G401.6 (cell line): Measurements from ENCODE around the gene SMAGP.
"Not testable (repeated sequence)": the region's sequence is repeated elsewhere in the genome, so short reads cannot be mapped to it uniquely, and the experiment has no call there.

ENCODE experiments used
- FAIRE-seq: peaks from 2 replicates; lab custom pipeline; 2012; peaks lifted over from hg19 to GRCh38; lab: Jason Lieb, UNC

The SMAGP gene

DNA sequence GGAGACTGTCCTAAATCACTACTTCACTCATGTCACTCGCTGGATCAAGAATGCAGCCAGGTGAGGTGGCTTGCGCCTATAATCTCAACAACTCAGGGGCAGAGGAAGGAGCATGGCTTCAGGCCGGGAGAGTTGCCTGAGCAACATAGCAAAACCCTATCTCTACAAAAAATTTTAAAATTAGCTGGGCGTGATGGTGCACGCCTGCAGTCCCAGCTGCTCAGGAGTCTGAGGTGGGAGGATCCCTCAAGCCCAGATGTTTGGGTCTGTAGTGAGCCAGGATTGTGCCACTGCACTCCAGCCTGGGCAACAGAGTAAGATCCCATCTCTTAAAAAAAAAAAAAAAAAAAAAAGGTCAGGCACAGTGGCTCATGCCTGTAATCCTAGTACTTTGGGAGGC lies 5.9 kb downstream of the SMAGP start:
- FAIRE-seq, result no peak

DNA sequence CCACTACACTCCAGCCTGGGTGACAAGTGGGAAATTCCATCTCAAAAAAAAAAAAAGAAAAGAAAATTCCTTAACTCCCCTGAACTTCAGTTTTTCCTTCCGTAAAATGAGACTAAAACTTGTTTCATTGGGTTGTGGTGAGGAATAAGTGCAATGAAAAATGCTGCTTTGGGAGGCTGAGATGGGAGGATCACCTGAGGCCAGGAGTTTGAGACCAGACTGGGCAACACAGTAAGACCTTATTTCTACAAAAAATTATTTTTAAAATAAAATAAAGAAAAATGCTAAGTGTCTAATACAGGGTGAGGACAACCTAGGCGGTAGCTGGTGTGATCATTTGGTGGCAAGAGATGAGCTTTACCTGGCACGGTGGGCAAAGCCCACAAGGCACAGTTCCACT lies 6.9 kb downstream of the SMAGP start:
- no peak for FAIRE-seq

GRCh38 chr12:51262758-51263177 lies 7.4 kb downstream of the SMAGP start:
- FAIRE-seq, result no peak

- not testable (repeated sequence) for FAIRE-seq
Measured at GRCh38 chr12:51259600-51259999, 10.6 kb downstream of the SMAGP start.

- FAIRE-seq, result no peak
Measured at GRCh38 chr12:51254536-51254935, 15.7 kb downstream of the SMAGP start.

GRCh38 chr12:51253276-51253675 lies 16.9 kb downstream of the SMAGP start:
- FAIRE-seq, result no peak

DNA sequence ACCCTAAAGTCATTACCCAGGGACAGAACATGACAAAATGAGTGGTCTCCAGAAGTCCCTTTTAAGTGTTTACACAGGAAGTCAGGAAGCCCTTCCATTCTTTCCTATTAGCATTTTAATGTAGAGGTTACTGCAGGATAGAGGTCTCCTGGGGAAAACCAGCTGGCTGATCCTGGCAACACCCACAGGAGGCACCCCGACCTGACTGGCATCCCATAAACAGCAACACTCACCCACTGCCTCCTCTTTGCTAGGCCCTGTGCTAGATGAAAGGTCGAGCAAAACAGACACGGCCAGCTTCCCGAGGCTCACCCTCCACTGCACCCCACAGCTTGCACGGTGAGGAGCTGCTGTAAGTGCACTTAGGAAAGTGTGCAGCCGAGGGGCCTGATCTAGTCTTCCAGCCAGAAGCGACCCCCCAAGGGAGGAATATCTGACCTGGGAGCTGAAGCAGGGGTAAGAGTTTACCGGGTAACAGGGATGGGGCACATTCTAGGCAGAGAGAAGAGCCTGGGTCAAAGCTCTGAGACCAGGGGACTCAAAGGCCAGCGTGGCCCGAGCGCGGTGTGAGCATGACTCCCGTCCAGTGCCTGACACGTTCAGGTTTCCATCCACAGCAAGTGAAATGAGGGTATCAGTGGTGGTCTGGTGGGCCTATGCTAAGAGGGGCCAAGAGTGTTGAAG lies 22.6 kb downstream of the SMAGP start:
- FAIRE-seq, result no peak

DNA sequence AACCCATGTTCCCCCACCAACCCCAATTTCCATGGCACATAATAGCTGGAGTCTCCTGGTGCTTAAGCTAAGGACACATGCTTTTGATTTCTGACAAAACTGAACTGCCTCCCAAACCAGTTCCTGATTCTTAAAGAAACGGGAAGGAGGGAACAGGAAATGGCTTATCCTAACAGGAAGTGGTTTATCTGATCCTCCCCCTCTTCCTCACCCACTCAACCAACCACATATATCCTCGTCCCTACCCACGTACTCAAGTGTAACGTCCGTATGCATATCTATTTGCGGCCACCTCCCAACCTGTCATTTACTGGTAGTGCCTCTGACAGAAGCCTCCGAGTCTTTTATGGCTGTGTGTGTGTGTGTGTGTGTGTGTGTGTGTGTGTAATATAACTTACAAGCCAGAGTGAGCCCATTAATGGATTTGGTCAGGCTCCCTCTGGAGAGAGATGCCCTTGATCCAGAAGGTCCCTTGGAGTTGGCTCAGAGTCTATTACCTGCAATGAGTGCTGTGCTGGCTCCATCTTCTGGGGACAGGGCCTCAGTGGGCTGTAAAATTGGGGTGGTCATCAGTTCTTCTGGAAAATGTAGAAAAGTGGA lies 23.9 kb downstream of the SMAGP start:
- FAIRE-seq, result no peak

GRCh38 chr12:51245476-51246253 lies 24.6 kb downstream of the SMAGP start:
- no peak for FAIRE-seq

DNA sequence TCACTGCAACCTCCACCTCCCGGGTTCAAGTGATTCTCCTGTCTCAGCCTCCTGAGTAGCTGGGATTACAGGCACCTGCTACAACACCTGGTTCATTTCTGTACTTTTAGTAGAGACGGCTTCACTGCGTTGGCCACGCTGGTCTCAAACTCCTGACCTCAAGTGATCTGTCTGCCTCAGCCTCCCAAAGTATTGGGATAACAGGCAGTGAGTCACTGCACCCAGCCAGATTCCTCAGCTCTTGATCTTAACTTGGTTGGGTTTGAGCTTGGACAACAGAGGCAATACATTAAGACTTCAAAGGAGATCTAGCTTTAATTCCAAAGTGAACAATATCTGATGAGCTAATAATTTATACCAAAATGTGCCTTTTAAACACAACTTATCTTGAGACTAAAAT lies 25.9 kb downstream of the SMAGP start:
- no peak for FAIRE-seq

DNA sequence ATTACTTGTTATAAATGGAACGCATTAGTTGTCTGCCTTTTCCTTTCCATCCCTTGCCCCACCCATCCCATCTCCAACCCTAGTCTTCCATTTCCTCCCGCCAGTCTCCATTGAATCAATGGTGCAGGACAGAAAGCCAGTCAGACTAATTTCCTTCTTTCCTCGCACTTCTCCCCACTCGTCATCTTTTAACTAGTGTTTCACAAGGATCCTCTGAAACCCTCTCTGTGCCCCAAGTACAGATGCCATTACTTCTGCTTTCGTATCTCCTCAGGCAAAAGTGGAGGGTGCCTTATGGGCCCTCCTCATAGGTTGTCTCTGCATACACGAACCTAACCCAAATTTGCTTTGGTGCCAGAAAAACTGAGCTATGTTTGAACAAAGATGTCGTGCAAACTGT lies 27.3 kb downstream of the SMAGP start:
- FAIRE-seq, result no peak

DNA sequence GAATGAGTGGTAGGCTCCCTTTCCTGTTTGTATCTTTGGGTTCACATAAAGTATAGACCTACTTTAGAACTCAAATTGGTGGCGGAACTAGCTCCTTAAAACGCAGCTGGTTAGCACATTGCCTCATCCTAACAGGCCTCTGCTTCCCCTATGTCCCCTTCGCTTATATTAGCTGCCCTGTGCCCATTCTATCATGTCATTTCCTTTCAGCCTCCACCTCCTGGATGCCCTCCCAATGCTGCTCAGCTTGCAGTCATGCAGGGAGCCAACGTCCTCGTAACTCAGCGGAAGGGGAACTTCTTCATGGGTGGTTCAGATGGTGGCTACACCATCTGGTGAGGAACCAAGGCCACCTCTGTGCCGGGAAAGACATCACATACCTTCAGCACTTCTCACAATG lies 28.1 kb downstream of the SMAGP start:
- no peak for FAIRE-seq

DNA sequence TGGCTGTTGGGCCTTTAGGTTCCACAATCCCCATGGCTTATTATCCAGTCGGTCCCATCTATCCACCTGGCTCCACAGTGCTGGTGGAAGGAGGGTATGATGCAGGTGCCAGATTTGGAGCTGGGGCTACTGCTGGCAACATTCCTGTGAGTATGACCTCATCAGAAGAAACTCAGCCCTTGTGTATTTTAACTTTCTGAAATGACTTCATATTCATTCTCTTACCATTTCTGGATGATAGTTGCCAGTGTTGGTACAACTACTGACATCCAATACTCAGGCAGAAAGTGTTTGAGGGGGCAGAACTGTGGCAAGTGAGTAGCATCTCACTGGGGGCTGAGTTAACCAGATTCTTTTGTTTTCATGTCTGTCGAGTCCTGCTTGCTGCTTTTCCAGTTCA lies 29.2 kb downstream of the SMAGP start:
- FAIRE-seq, result no peak

DNA sequence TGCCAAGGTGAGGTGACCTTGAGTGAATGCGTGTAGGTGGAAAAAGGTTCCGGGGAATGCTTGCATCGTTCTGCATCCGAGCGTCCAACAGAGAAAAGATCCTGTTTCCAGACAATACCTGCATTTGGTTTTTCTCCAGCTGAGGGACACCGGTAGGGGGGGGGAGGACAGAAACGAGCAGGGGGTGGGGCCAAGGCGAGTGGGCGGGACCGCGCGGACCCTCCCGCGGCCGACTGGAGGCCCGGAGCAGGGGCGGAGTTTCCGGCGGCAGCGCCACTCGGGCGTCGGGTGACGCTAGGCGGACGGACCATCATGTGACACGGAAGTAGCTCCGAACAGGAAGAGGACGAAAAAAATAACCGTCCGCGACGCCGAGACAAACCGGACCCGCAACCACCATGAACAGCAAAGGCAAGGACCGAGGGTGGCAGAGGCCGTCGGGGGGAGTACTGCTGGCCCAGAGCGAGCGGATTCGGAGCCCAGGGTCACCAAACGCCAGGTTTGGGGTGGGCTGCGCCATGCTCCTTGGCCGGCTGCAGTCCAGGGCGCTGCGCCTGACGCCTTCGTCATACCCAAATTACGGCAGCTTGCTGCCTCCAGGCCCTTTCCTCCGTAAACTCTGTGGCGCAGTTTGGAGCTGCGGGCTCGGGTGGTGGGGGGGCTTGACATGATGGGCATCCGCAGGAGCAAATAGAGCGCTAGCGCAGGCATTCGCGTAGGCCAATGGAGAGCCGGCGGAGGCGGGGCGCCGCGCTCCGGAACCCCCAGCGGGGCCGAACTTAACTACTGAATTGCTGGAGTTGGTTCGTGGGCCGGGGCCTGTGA lies 31.5 kb downstream of the SMAGP start, which contains the start of gene DAZAP2:
DAZAP2 (plus strand) TSS at position 317 of the 825 bp plus-strand sequence; CDS start at position 399, 82 bp downstream.
- FAIRE-seq, result peak; percentile 73

GRCh38 chr12:51238037-51238509 lies 32.1 kb downstream of the SMAGP start:
- FAIRE-seq, result no peak

- FAIRE-seq, result no peak
Measured at GRCh38 chr12:51234530-51234929, 35.7 kb downstream of the SMAGP start.

DNA sequence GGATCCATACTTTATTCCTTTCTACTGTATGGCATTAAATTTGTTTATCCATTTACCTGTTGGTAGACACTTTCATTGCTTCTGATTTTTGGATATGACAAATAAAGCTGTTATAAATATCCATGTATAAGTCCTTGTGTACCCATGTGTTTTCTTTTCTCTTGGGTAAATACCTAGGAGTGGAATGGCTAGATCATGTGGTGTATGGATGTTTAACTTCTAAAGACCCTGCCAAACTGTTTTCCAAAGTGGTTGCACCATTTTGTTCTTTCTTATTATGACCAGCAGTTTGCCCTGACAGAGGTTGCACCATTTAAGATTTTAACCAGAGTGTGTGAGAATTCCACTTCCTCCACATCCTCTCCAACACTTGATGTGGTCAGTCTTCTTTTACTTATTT lies 37.6 kb downstream of the SMAGP start:
- FAIRE-seq, result no peak

DNA sequence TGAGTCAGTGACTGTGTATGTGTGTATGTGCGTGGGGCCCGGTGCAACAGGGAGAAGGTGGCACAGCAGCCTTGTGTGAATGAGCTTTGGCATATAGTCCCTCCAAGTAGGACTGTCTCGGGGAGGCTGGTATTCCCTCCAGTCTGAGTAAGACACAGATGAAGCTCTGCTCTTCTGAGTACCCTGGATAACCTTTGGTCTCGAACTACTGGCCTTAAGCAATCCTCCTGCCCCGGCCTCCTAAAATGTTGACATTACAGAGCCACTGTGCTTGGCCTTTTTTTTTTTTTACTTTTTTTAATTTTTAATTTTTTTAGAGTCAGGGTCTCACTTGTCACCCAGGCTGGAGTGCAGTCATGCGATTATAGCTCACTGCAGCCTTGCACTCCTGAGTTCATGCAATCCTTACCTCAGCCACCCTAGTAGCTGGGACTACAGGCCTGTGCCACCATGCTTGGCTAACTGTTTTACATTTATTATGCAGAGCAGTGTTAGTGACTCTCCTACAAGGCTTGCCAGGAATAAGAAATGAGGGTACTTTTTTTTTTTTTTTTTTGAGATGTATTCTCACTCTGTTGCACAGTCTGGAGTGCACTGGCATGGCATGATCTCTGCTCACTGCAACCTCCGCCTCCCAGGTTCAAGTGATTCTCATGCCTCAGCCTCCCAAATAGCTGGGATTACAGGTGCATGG lies 41.0 kb downstream of the SMAGP start:
- FAIRE-seq, result no peak

DNA sequence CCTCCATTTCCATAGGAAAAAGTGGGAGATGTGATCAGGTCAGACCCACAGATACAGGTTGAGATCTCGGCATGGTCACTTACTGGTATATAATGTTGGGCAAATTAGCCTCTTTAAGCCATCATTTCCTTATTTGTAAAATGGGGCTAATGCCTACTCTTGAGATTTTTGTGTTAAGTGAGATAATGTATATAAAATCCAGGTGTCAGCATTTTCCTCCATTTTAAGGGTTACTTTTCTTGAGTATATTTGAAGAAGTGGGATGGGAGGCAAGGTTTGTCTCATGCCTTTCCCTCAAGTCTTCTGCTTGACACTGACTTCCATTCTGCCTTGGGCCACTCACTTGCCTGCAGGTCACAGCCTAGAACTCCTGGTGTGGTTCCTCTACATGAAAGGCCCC lies 42.3 kb downstream of the SMAGP start:
- FAIRE-seq, result no peak

DNA sequence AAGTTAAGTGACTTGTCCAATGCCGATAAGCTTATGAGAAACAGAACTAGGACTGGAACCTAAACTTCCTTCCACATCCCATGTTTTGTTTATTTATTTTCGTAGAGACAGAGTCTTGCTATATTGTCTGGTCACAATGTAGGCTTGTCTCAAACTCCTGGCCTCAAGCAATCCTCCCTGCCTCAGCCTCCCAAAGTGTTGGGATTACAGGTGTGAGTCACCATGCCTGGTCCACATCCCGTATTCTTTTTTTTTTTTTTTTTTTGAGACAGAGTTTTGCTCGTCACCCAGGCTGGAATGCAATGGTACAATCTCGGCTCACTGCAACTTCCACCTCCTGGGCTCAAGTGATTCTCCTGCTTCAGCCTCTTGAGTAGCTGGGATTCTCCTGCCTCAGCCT lies 43.1 kb downstream of the SMAGP start:
- not testable (repeated sequence) for FAIRE-seq

DNA sequence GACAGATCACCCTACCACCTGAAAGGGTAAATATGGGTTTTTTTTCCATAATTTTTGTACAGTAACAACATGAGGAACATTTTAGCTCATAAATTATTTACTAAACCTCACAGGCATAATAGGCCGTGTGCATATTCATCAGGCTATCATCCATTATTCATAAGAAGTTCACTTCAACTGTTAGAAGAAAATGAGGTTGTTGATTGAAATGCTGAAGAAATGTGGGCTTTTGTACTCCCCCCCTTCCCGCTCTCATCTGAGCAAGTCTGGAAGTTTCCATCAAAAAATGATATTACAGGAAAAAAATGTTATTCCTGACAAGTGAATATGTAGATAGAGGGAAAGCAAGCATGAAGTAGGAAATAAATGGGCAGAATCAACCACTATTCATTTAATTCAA lies 44.4 kb downstream of the SMAGP start:
- no peak for FAIRE-seq

DNA sequence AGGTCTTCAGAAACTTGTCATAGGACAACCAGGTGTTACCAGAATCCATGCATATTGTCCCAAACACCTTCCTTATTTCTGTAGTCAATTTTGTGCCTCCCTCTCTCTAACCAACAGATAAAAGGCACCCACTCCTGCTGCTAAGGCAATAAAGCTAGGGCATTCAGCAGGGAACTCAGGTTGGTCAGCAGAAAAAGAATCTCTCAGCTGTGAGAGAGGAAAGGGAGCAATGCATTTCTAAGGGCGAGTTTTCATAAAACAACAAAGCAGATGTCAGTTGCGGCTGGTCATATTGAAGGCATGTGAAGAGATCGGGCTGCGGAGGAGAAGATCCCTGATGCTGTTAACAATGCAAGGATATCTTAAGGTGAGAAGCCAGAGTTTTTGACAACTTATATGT lies 45.0 kb downstream of the SMAGP start:
- FAIRE-seq, result no peak
